ENCODE data around the gene DCDC2B. TPM values are rescaled to one million over a fixed set of nuclear protein-coding genes. Genes with fewer than 3 reads are reported as not detected.

Gene DCDC2B
- total RNA-seq, 1 donor from 2014 or later, result not detected

DNA sequence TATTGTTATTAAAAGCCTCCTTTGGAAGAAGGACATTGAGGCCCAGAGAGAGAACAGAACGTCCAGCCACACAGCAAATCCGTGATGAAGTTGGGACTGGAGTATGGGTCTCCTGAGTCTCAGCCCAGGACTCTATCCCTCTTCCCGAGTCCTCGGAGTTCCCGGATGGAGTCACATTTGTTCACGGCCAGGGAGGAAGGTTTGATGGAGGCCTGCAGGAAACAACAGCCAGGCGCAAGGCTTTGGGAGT, 29.8 kb upstream of the DCDC2B start:
- DNase-seq (ENCODE audit: low read depth), result no peak
- H3K4me3 ChIP-seq (ENCODE audit: low read depth, low read length), result peak overlapping the region; percentile 69
- TF ChIP-seq, protein P1, sequence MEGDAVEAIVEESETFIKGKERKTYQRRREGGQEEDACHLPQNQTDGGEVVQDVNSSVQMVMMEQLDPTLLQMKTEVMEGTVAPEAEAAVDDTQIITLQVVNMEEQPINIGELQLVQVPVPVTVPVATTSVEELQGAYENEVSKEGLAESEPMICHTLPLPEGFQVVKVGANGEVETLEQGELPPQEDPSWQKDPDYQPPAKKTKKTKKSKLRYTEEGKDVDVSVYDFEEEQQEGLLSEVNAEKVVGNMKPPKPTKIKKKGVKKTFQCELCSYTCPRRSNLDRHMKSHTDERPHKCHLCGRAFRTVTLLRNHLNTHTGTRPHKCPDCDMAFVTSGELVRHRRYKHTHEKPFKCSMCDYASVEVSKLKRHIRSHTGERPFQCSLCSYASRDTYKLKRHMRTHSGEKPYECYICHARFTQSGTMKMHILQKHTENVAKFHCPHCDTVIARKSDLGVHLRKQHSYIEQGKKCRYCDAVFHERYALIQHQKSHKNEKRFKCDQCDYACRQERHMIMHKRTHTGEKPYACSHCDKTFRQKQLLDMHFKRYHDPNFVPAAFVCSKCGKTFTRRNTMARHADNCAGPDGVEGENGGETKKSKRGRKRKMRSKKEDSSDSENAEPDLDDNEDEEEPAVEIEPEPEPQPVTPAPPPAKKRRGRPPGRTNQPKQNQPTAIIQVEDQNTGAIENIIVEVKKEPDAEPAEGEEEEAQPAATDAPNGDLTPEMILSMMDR (conservative IDR thresholded peaks at IDR 0.05; ENCODE audit: low read depth, low read length), result no peak

DNA sequence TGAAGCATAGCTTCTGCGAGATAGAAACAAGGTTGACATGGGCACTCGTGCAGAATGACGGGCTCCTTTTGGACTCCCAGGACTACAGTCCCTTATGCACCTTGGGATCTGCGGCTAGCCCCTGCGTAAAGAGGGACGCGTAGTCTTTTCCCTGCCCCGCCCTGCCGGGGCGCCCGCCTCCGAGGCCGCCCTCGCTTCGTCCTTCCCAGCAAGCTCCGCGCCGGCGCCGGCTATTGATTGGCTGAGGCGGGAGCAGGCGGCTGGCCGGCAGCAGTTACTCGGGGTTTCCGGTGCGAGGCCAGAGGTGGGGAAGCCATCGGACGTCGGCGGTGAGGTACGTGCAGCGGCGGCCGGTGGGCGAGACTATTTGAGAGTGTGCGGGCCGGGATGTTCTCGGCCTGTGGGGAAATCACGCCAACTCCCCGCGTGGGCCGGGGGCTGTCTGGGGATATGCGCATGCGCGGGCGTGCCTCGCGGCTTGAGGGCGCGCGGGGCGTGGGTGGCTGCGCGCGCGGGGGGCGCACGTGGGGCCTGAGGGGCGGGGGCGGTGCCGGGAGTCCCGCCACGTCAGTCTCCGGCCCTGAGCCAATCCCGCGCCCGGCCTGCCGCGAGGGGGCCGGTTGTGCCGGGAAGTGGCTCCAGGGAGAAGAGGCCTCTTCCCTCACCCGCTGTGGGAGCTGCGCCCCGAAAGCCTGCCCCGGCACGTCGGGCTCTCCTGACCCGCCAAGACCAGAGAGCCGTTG, 29.3 kb upstream of the DCDC2B start, which contains the start of gene TXLNA:
TSS of gene TXLNA (plus strand) at position 233 of the 743 bp plus-strand sequence. CDS start 671 bp downstream, outside the sequence.
- DNase-seq (ENCODE audit: low read depth), result no peak
- H3K4me3 ChIP-seq (ENCODE audit: low read depth, low read length), result peak within 1 kb of the TSS; percentile 69
- TF ChIP-seq, protein P1 (conservative IDR thresholded peaks at IDR 0.05; ENCODE audit: low read depth, low read length), result no peak

DNA sequence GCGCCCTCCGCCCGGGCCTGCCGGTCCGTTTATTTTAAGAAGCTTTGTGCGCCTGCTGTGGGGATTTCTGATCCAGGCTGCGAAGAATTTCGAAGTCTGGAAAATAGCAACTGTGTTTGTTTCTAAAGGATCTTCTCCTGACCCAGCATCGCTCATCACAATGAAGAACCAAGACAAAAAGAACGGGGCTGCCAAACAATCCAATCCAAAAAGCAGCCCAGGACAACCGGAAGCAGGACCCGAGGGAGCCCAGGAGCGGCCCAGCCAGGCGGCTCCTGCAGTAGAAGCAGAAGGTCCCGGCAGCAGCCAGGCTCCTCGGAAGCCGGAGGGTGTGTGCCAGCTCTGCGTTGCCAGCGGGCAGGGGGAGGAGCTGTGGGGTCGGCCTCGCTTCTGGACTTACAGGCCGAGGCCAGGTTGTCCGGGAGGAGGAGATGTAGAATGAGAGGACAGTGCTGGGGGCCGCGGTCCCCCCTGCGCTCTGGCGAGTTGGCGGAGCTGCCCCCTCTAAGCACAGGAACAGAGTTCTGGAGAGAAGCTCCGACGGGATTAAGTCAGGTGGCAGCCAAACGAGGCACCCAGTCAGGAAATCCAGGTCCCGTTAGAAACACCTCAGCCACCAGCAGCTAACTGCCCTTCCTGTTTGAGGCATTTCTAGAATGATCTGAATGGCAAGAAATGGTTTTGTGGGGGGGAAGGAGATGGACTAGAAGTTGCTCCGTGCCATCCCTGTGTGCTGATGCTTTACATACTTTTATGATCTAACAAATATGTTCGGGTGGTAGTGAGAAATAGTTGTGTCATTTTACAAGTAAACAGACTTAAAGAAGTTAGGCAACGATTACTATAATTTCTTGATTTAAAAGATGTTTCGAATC, 28.5 kb upstream of the DCDC2B start:
- DNase-seq (ENCODE audit: low read depth), result no peak
- TF ChIP-seq, protein P1 (conservative IDR thresholded peaks at IDR 0.05; ENCODE audit: low read depth, low read length), result no peak
- peak overlapping the region; percentile 69 for H3K4me3 ChIP-seq (ENCODE audit: low read depth, low read length)

DNA sequence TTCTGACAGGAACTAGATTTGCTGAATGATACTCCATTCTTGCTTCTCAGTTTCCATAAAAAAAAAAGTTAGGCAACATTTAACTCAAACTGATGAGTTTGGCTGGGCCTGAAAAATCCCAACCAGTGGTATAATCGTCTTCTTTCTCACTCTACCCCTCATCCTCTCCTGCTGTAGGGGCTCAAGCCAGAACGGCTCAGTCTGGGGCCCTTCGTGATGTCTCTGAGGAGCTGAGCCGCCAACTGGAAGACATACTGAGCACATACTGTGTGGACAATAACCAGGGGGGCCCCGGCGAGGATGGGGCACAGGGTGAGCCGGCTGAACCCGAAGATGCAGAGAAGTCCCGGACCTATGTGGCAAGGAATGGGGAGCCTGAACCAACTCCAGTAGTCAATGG, 27.8 kb upstream of the DCDC2B start:
- no peak for DNase-seq (ENCODE audit: low read depth)
- H3K4me3 ChIP-seq (ENCODE audit: low read depth, low read length), result peak overlapping the region; percentile 69
- TF ChIP-seq, protein P1 (conservative IDR thresholded peaks at IDR 0.05; ENCODE audit: low read depth, low read length), result no peak

DNA sequence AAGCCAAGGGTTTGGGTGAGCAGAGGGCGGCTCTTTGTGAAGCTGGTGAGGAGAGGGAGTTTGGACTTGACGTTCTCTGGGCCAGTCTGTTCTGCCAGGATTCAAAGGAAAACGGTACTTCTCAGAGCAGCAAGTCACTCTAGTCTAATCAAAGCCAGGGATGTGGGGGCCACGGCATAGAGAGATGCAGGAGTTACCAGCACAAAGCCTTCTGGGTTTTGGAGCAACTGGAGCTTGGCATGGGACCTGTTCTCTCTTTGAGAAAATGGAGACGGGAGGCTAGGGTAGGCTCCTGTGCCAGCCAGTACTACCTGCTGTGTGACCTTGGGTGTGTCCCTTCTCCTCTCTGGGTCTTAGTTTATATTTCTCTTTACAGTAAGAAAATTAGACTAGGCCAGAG, 27.3 kb upstream of the DCDC2B start:
- DNase-seq (ENCODE audit: low read depth), result no peak
- TF ChIP-seq, protein P1 (conservative IDR thresholded peaks at IDR 0.05; ENCODE audit: low read depth, low read length), result no peak
- H3K4me3 ChIP-seq (ENCODE audit: low read depth, low read length), result peak overlapping the region; percentile 69

DNA sequence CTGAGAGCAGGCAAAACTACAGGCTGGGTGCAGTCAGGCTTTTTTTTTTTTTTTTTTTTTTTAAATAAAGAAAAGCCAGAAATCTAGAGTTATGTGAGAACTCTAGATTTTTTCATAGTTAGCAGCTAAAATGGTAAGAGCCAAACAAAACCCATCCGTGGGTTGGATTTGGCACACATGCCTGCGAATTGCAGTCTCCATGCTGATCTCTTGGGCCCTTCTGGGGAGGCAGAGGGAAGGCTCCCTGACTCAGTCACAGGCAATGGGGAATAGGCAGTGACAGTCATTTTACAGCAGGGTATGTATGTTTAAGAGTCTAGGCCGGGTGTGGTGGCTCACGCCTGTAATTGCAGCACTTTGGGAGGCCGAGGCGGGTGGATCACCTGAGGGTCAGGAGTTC, 26.8 kb upstream of the DCDC2B start:
- TF ChIP-seq, protein P1 (conservative IDR thresholded peaks at IDR 0.05; ENCODE audit: low read depth, low read length), result no peak
- no peak for DNase-seq (ENCODE audit: low read depth)
- peak overlapping the region; percentile 10 for H3K4me3 ChIP-seq (ENCODE audit: low read depth, low read length)
